Activated CD4-positive, alpha-beta T cell treated with anti-CD3 and anti-CD28 coated beads for 4 hours (primary cell): ENCODE data around the gene HOXC13.
A peak's percentile ranks its signal among the peaks of the same experiment; 100 is the strongest.

Source experiments
- DNase-seq, 2 donors: peaks; one replicate each; pipeline ENCODE4 v3.0.0-alpha.2; 2020

The HOXC13 gene

GRCh38 chr12:53982648-53983567 is 44.3 kb downstream of the HOXC13 start:
- no peak for DNase-seq

GRCh38 chr12:53983568-53983949 is 44.9 kb downstream of the HOXC13 start:
- DNase-seq: no peak

GRCh38 chr12:53983950-53984572 is 45.4 kb downstream of the HOXC13 start:
- DNase-seq: no peak

- peak; percentile 65 to 76 for DNase-seq
Observed at GRCh38 chr12:53984901-53985691, 46.5 kb downstream of the HOXC13 start, which contains the start of gene HOXC10. HOXC10 (plus strand) TSS chr12:53985146; CDS start chr12:53985260, 114 bp downstream.

GRCh38 chr12:53985692-53985993 is 47.0 kb downstream of the HOXC13 start:
- no peak for DNase-seq

- no peak for DNase-seq
Observed at GRCh38 chr12:53985994-53986685, 47.5 kb downstream of the HOXC13 start.

- DNase-seq: no peak
Observed at GRCh38 chr12:53986686-53987483, 48.3 kb downstream of the HOXC13 start.

GRCh38 chr12:53987787-53988230 is 49.2 kb downstream of the HOXC13 start:
- no peak for DNase-seq

GRCh38 chr12:53988541-53989226 is 50.1 kb downstream of the HOXC13 start:
- DNase-seq: no peak

- no peak for DNase-seq
Observed at GRCh38 chr12:53989227-53990113, 50.8 kb downstream of the HOXC13 start.

- DNase-seq: no peak
Observed at GRCh38 chr12:53990311-53991076, 51.9 kb downstream of the HOXC13 start.

- no peak for DNase-seq
Observed at GRCh38 chr12:53991077-53991460, 52.4 kb downstream of the HOXC13 start.

GRCh38 chr12:53992377-53992889 is 53.8 kb downstream of the HOXC13 start:
- no peak for DNase-seq

- DNase-seq: no peak
Observed at GRCh38 chr12:53993162-53994008, 54.8 kb downstream of the HOXC13 start.

- DNase-seq: no peak
Observed at GRCh38 chr12:53994009-53994263, 55.3 kb downstream of the HOXC13 start.

GRCh38 chr12:53994264-53995001 is 55.8 kb downstream of the HOXC13 start:
- no peak for DNase-seq

GRCh38 chr12:53995002-53995377 is 56.4 kb downstream of the HOXC13 start:
- no peak for DNase-seq
